HG02973 (cell line): ENCODE data around the gene APBA1.

Experiments
- ATAC-seq: cut with Tn5 transposase; IDR thresholded peaks from one replicate; pipeline ENCODE4 v1.9.1; 2021; ENCODE audit warnings: moderate library complexity; ENCODE audit not compliant: unreplicated experiment

APBA1 gene

DNA sequence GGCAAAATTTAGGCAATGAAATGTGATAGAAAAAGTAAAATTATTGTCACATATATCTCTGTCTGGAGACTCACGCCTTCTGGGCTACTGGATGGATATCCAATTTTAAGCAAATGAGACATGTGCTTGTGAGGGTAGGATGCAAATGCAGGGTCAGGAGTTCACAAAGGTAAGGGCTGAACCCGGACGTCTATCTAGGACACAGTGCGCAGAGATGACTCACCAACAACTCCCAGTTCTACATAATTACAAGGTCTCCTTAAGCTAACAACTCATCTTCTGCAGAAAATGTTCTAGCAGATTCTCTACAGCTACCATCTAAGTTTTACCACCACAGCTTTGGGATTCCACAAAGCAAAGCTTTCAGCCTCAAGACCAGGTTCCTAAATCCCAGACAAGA lies 186.7 kb downstream of the APBA1 start:
- no peak for ATAC-seq

GRCh38 chr9:69483886-69484422 lies 188.2 kb downstream of the APBA1 start:
- no peak for ATAC-seq

DNA sequence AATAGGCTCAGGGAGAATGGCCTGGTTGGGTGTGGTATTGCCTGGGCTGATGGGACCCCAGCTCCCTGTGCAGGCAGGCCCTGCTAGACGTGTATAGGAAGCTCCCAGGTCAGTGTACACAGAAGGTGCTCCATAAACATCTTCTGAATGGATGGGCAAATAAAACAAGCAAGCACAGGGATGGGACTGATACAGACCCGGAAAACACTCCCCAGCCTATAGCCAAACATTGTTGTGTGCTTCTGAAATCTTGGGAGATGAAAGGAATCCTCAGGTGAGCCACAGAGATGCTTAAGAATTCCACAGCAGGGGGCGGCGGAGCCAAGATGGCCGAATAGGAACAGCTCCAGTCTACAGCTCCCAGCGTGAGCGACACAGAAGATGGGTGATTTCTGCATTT lies 195.4 kb downstream of the APBA1 start:
- no peak for ATAC-seq

GRCh38 chr9:69476016-69476415 lies 196.2 kb downstream of the APBA1 start:
- ATAC-seq: no peak

GRCh38 chr9:69474821-69475220 lies 197.3 kb downstream of the APBA1 start:
- no peak for ATAC-seq

GRCh38 chr9:69472101-69472620 lies 200.0 kb downstream of the APBA1 start:
- no peak for ATAC-seq

DNA sequence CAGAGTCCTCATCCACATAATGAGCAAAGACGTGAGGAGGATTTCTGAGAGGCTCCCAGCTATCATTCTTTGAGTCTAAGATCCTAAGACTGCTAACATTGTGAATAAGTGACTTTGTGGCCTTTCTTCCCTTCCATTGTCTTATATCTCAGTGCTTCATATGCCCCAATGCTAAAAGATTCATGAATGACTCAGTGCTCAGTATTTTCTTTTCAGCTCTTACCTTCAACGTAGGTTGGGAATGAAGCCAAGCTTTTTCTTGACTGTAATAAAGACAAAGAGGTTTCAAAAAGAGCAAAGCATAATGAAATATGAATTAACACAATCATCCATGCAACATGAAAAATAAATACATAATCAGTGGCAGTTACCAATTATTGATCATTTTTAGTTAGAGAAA lies 200.7 kb downstream of the APBA1 start:
- ATAC-seq: no peak

- no peak for ATAC-seq
These were observed 201.8 kb downstream of the APBA1 start for GRCh38 chr9:69470186-69470977.

- no peak for ATAC-seq
These were observed 203.0 kb downstream of the APBA1 start for GRCh38 chr9:69469136-69469535.

DNA sequence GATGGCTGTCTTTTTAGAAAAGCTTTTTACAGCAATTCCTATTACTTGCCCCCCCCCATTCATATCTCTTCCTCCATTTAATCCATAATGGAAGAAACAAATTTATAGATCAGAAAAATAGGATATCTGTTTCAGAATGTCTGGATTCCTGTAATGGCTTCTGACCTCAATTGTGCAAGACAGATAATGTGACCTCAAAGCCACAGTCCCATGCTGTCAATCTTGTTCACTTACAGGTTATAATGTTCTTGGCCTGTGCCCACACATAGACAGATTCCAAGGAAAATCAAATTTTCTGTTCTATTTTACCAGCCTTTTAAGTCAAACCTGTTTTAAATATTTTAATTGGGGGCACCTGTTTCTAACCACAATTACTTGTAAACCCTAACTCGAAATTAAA lies 203.8 kb downstream of the APBA1 start:
- no peak for ATAC-seq

- no peak for ATAC-seq
These were observed 206.0 kb downstream of the APBA1 start for GRCh38 chr9:69466151-69466550.

- no peak for ATAC-seq
These were observed 206.7 kb downstream of the APBA1 start for GRCh38 chr9:69465473-69465872.

- ATAC-seq: no peak
These were observed 208.6 kb downstream of the APBA1 start for GRCh38 chr9:69463497-69464068.

GRCh38 chr9:69462394-69462793 lies 209.8 kb downstream of the APBA1 start:
- ATAC-seq: no peak

- ATAC-seq: no peak
These were observed 210.9 kb downstream of the APBA1 start for GRCh38 chr9:69461103-69461887.

- no peak for ATAC-seq
These were observed 212.2 kb downstream of the APBA1 start for GRCh38 chr9:69460012-69460411.

- ATAC-seq: no peak
These were observed 214.0 kb downstream of the APBA1 start for GRCh38 chr9:69458176-69458575.

DNA sequence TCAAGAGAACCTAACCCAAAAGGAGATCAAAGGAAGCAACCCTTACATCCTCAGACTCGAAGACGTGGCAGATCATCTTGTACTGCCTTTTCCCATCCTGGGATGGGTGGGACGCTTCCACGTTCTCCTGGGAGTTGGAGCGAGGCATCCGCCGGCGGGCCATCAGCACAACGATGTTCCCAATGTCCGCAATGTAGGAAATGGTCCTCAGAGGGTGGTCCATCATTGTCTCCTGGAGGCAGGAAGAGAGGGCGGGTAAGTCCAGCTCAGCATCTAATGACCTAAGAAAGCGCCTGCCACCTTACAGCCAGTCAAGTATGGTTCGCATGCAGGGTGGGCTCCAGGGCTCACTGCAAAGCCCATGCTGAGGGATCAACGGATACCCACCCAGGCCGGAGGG lies 216.0 kb downstream of the APBA1 start:
- no peak for ATAC-seq

DNA sequence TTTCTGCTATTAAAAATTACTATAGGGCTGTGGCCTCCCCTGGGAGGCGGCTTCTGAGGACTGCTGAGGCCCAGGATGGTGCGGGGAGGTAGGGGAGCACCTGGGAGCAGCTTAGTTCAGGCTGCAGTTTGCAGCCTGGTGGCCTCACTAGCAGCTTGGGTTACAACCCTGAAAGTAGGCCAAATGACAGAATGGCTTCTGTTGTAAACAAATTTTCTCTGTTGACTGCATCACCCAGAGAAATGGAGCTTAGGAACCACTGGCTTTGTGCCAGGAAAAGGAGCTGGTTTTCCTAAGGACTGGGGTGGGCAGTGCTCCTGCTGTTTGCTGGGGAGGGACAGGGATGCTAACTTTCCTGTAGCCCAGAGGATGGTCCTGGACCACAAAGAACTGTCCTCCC lies 216.9 kb downstream of the APBA1 start:
- ATAC-seq: no peak

DNA sequence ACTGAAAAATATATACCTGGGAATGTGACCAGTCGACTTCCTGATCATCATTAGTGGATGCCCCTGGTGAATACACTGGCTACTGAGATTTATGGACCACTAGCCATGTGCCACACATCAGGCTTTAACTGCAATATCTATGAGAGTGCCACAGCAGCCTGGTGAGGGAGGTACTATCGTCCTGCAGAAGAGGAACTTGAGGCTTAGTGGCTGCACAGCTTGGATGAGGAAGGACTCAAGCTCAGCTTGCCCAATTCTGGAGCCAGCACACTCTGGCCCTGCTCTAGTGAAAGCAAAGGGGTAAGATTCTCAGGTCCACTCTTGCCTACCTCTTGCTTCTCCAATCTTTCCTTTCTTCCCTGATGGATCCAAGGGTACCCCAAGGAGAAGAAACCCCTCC lies 217.8 kb downstream of the APBA1 start:
- ATAC-seq: no peak

- ATAC-seq: no peak
These were observed 218.4 kb downstream of the APBA1 start for GRCh38 chr9:69453746-69454145.
